H9 (cell line): ENCODE data around the gene DNAAF3. TPM values are rescaled to one million over a fixed set of nuclear protein-coding genes. Genes with fewer than 3 reads are reported as not detected.

Experiments
- DNase-seq: peaks from one replicate; pipeline ENCODE4 v3.0.0-alpha.2; 2017
- H2AFZ ChIP-seq: one replicate; pipeline ENCODE4 v1.6.1; 2013; ENCODE audit warnings: mild to moderate bottlenecking, low read length, control low read depth, moderate library complexity
- H2AK5ac ChIP-seq: 2 replicates; pipeline ENCODE4 v1.6.1; 2013; ENCODE audit warnings: low read length, control low read depth, mixed read lengths; ENCODE audit not compliant: insufficient read length
- H2BK120ac ChIP-seq: one replicate; pipeline ENCODE4 v1.6.1; 2013; ENCODE audit warnings: low read depth, mild to moderate bottlenecking, low read length, control low read depth, inconsistent platforms; ENCODE audit not compliant: poor library complexity, severe bottlenecking
- H2BK12ac ChIP-seq: 2 replicates; pipeline ENCODE4 v1.6.1; 2013; ENCODE audit warnings: low read length, control low read depth, mixed read lengths, low read depth; ENCODE audit not compliant: insufficient read length
- H2BK15ac ChIP-seq: 2 replicates; pipeline ENCODE4 v1.6.1; 2013; ENCODE audit warnings: low read depth, low read length, control low read depth
- H2BK20ac ChIP-seq: one replicate; pipeline ENCODE4 v1.6.1; 2013; ENCODE audit warnings: low read depth, mild to moderate bottlenecking, low read length, control low read depth, inconsistent platforms; ENCODE audit not compliant: poor library complexity, severe bottlenecking
- H2BK5ac ChIP-seq: 2 replicates; pipeline ENCODE4 v1.6.1; 2013; ENCODE audit warnings: low read length, control low read depth, mixed read lengths; ENCODE audit not compliant: insufficient read length
- H3K14ac ChIP-seq: 2 replicates; pipeline ENCODE4 v1.6.1; 2013; ENCODE audit warnings: low read length, control low read depth; ENCODE audit not compliant: insufficient read depth
- H3K18ac ChIP-seq: 2 replicates; pipeline ENCODE4 v1.6.1; 2013; ENCODE audit warnings: low read depth, mild to moderate bottlenecking, mixed read lengths, low read length, control low read depth; ENCODE audit not compliant: insufficient read length
- H3K23ac ChIP-seq: 2 replicates; pipeline ENCODE4 v1.6.1; 2013; ENCODE audit warnings: low read length, control low read depth, mixed read lengths, low read depth; ENCODE audit not compliant: insufficient read length
- H3K23me2 ChIP-seq: 2 replicates; pipeline ENCODE4 v1.6.1; 2013; ENCODE audit warnings: low read depth, mild to moderate bottlenecking, mixed read lengths, low read length, control low read depth; ENCODE audit not compliant: insufficient read length, poor library complexity, severe bottlenecking
- H3K27ac ChIP-seq: 2 replicates; pipeline ENCODE4 v1.5.1; 2013; ENCODE audit warnings: low read length, control low read depth, mixed read lengths, low read depth; ENCODE audit not compliant: insufficient read length
- H3K27me3 ChIP-seq: 2 replicates; pipeline ENCODE4 v1.6.1; 2013; ENCODE audit warnings: low read length, control low read depth, inconsistent platforms; ENCODE audit not compliant: insufficient read depth
- H3K4ac ChIP-seq: 2 replicates; pipeline ENCODE4 v1.6.1; 2013; ENCODE audit warnings: low read depth, mild to moderate bottlenecking, control low read depth, inconsistent platforms, low read length, moderate library complexity
- H3K4me1 ChIP-seq: 2 replicates; pipeline ENCODE4 v1.6.1; 2013; ENCODE audit warnings: low read length, control low read depth, inconsistent platforms; ENCODE audit not compliant: insufficient read depth
- H3K4me2 ChIP-seq: 2 replicates; pipeline ENCODE4 v1.6.1; 2013; ENCODE audit warnings: low read length, control low read depth, mixed read lengths; ENCODE audit not compliant: insufficient read length, insufficient read depth
- H3K56ac ChIP-seq: 2 replicates; pipeline ENCODE4 v1.6.1; 2013; ENCODE audit warnings: low read depth, mild to moderate bottlenecking, mixed read lengths, low read length, control low read depth; ENCODE audit not compliant: insufficient read length
- H3K79me1 ChIP-seq: 2 replicates; pipeline ENCODE4 v1.6.1; 2013; ENCODE audit warnings: low read depth, mild to moderate bottlenecking, moderate library complexity, low read length, control low read depth, inconsistent platforms; ENCODE audit not compliant: insufficient read depth, poor library complexity, severe bottlenecking
- H3K79me2 ChIP-seq: 2 replicates; pipeline ENCODE4 v1.6.1; 2013; ENCODE audit warnings: low read length, control low read depth, inconsistent platforms; ENCODE audit not compliant: insufficient read depth
- H3K9ac ChIP-seq: 2 replicates; pipeline ENCODE4 v1.6.1; 2013; ENCODE audit warnings: low read length, control low read depth, mixed read lengths; ENCODE audit not compliant: insufficient read length; ENCODE audit errors: extremely low read depth
- H3K9me3 ChIP-seq: one replicate; pipeline ENCODE4 v1.6.1; 2013; ENCODE audit warnings: low read depth, low read length, inconsistent platforms; ENCODE audit not compliant: control insufficient read depth
- H3T11ph ChIP-seq: one replicate; pipeline ENCODE4 v1.6.1; 2013; ENCODE audit warnings: mild to moderate bottlenecking, low read length, control low read depth, inconsistent platforms
- H4K20me1 ChIP-seq: one replicate; pipeline ENCODE4 v1.6.1; 2013; ENCODE audit not compliant: control insufficient read depth, insufficient read length, insufficient read depth
- H4K5ac ChIP-seq: 2 replicates; pipeline ENCODE4 v1.6.1; 2013; ENCODE audit warnings: low read depth, mild to moderate bottlenecking, mixed read lengths, low read length, control low read depth; ENCODE audit not compliant: insufficient read length
- H4K8ac ChIP-seq: replicated peaks from 2 replicates; pipeline ENCODE4 v1.6.1; 2013; ENCODE audit warnings: low read length, control low read depth, mixed read lengths, low read depth; ENCODE audit not compliant: insufficient read length
- H4K91ac ChIP-seq: 2 replicates; pipeline ENCODE4 v1.6.1; 2013; ENCODE audit warnings: low read depth, mild to moderate bottlenecking, moderate library complexity, mixed read lengths, low read length, control low read depth; ENCODE audit not compliant: insufficient read length
- H3K27ac Mint-ChIP-seq, 3 experiments: 2 replicates in 2 of 3; 3 replicates in 1 of 3; pipeline ENCODE4 v1.8.0; 2020 to 2021; ENCODE audit warnings: mixed read lengths in 3 of 3, mild to moderate bottlenecking in 1 of 3, moderate library complexity in 1 of 3
- H3K27me3 Mint-ChIP-seq: 2 replicates; pipeline ENCODE4 v1.8.0; 2021; ENCODE audit warnings: low read depth, mild to moderate bottlenecking, moderate library complexity, mixed read lengths
- H3K36me3 Mint-ChIP-seq, 3 experiments: 2 replicates in 2 of 3; 3 replicates in 1 of 3; pipeline ENCODE4 v1.8.0; 2020 to 2021; ENCODE audit warnings: low read depth in 3 of 3, mixed read lengths in 3 of 3; ENCODE audit not compliant: insufficient read depth in 1 of 3
- H3K4me1 Mint-ChIP-seq, 2 experiments: 2 replicates each; pipeline ENCODE4 v1.8.0; 2020; ENCODE audit warnings: mixed read lengths in 2 of 2
- H3K4me3 Mint-ChIP-seq, 2 experiments: 2 replicates in 1 of 2; 3 replicates in 1 of 2; pipeline ENCODE4 v1.8.0; 2020 to 2021; ENCODE audit warnings: mild to moderate bottlenecking in 2 of 2, mixed read lengths in 2 of 2, moderate library complexity in 1 of 2
- H3K9me3 Mint-ChIP-seq, 2 experiments: 2 replicates in 1 of 2; 3 replicates in 1 of 2; pipeline ENCODE4 v1.8.0; 2020; ENCODE audit warnings: mild to moderate bottlenecking in 2 of 2, mixed read lengths in 2 of 2, moderate library complexity in 1 of 2
- CTCF ChIP-seq: fragments of 200-600 bp; sonication (generic); conservative IDR thresholded peaks from 3 replicates; pipeline ENCODE4 v1.8.0; 2021; ENCODE audit warnings: antibody characterized with exemption, mild to moderate bottlenecking
- WGBS: extraction: QIAGEN DNeasy Blood & Tissue Kit; methylation state at CpG from one replicate; pipeline ENCODE4 v1.1.7; 2013; ENCODE audit warnings: missing lambda C conversion rate, low lambda C conversion rate, mixed read lengths; ENCODE audit not compliant: insufficient read length; ENCODE audit errors: extremely low coverage; 5-methylcytosine and 5-hydroxymethylcytosine counted together
- total RNA-seq: library from RNA; stranded (reverse); gene quantifications from 2 replicates; pipeline ENCODE4 v1.2.1, GENCODE V29; 2021

DNAAF3 gene
- total RNA-seq, 1 experiment from 2014 or later = 4.6 TPM

- Histone ChIP-seq H3K23me2 (peaks cover 15% of the 10 kb centered on the region), H3K4me2 (peak overlapping the region; percentile 35), H3K27me3 (no peaks in the 10 kb centered on the region), H4K91ac (no peak overlapping the region), H3K27ac (no peak overlapping the region), H2BK12ac (no peak overlapping the region), H2AFZ (peak overlapping the region; percentile 41), H3K4me1 (no peaks in the 10 kb centered on the region), H3K14ac (no peak overlapping the region), H4K8ac (no peak overlapping the region), H3K9ac (peak overlapping the region; percentile 25), H4K20me1 (peaks cover 3% of the 10 kb centered on the region), H2BK5ac (no peak overlapping the region), H2AK5ac (no peak overlapping the region), H3K79me2 (peaks cover 7% of the 10 kb centered on the region; the same call in 1 of the 2 replicates), H2BK15ac (no peak overlapping the region), H3K18ac (no peak overlapping the region), H3K4ac (no peak overlapping the region), H3K56ac (no peak overlapping the region), H3T11ph (no peak overlapping the region), H3K79me1 (peaks cover 5% of the 10 kb centered on the region), H2BK120ac (no peak overlapping the region), H2BK20ac (no peak overlapping the region), H3K9me3 (no peaks in the 10 kb centered on the region), H4K5ac (no peak overlapping the region), H3K23ac (no peak overlapping the region)
- no peak for TF ChIP-seq CTCF
- DNase-seq = peak; percentile 94
- Mint-ChIP-seq H3K27me3 (peaks cover 10% of the 10 kb centered on the region), H3K4me1 (peaks cover 21 to 28% of the 10 kb centered on the region in 2 experiments), H3K36me3 (no peaks in the 10 kb centered on the region), H3K9me3 (no peaks in the 10 kb centered on the region), H3K4me3 (peak overlapping the region; percentile 91 to 97), H3K27ac (peak overlapping the region; percentile 97 to 99 (median 98))
- no CpG with 5 or more reads among the region's 22 CpGs for WGBS
Observed at GRCh38 chr19:55118401-55118991, 47.9 kb downstream of the DNAAF3 start.
